ENCODE measurements around the gene DVL3.
"Not testable (repeated sequence)": the region's sequence is repeated elsewhere in the genome, so short reads cannot be mapped to it uniquely, and the experiment has no call there.

Gene DVL3

GRCh38 chr3:184160456-184160855, 5.3 kb downstream of the DVL3 start:
- Histone ChIP-seq H3K9ac (ENCODE audit: low read length) (no peak overlapping the region), H3K4me3 (ENCODE audit: low read length) (no peak overlapping the region), H3K4me1 (ENCODE audit: low read length) (peaks cover 13% of the 10 kb centered on the region), H3K9me2 (replicated peaks; ENCODE audit: insufficient read depth, low read length) (no peaks in the 10 kb centered on the region), H3K9me3 (replicated peaks; ENCODE audit: insufficient read depth, low read length) (no peaks in the 10 kb centered on the region), H2AFZ (ENCODE audit: low read length) (no peak overlapping the region), H3F3A (ENCODE audit: insufficient read depth, low read length) (peaks cover 9% of the 10 kb centered on the region), H3K27ac (ENCODE audit: low read length) (no peak overlapping the region), H3K79me2 (ENCODE audit: low read length) (peaks cover 51% of the 10 kb centered on the region), H3K27me3 (replicated peaks; ENCODE audit: insufficient read depth, low read length) (no peaks in the 10 kb centered on the region), H3K36me3 (replicated peaks; ENCODE audit: insufficient read depth, low read length) (no peaks in the 10 kb centered on the region), H3K4me2 (ENCODE audit: low read depth, low read length) (no peak overlapping the region), H4K20me1 (ENCODE audit: insufficient read depth, low read length) (no peaks in the 10 kb centered on the region)
- TF ChIP-seq EZH2 (optimal IDR thresholded peaks at IDR 0.05; ENCODE audit: low read depth, low read length) (no peak), EZH2phosphoT487 (IDR thresholded peaks at IDR 0.05; ENCODE audit: low read length) (no peak), CTCF (IDR thresholded peaks at IDR 0.05; ENCODE audit: low read length) (no peak)
- no peak for DNase-seq

DNA sequence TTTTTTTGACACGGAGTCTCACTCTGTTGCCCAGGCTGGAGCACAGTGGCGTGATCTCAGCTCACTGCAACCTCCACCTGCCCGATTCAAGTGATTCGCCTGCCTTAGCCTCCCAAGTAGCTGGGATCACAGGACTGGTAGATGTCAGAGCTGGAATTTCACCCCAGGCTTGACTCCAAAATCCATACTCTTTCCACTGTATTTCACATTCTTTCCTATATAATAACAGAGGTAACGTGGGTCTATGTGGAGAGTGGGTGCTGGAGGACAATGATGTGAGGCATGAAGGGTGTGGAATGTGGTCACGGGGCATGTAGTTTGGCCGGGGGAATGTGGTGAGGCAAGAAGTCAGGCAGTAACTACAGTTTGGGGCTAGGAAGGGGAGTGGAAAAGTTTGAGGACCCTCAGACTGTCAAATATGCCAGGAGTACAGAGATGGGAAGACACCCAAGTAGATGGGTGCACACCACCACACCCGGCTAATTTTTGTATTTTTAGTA, 7.4 kb downstream of the DVL3 start:
- H3K4me2 ChIP-seq (ENCODE audit: low read depth, low read length); H3K9me3 ChIP-seq (replicated peaks; ENCODE audit: insufficient read depth, low read length); H3K4me3 ChIP-seq (ENCODE audit: low read length); H3K36me3 ChIP-seq (replicated peaks; ENCODE audit: insufficient read depth, low read length); H3K9ac ChIP-seq (ENCODE audit: low read length); H3K27me3 ChIP-seq (replicated peaks; ENCODE audit: insufficient read depth, low read length); H3F3A ChIP-seq (ENCODE audit: insufficient read depth, low read length); H3K4me1 ChIP-seq (ENCODE audit: low read length); DNase-seq; H4K20me1 ChIP-seq (ENCODE audit: insufficient read depth, low read length); H3K9me2 ChIP-seq (replicated peaks; ENCODE audit: insufficient read depth, low read length); H3K27ac ChIP-seq (ENCODE audit: low read length); H2AFZ ChIP-seq (ENCODE audit: low read length): not testable (repeated sequence)
- peaks cover 31% of the 10 kb centered on the region for H3K79me2 ChIP-seq (ENCODE audit: low read length)

DNA sequence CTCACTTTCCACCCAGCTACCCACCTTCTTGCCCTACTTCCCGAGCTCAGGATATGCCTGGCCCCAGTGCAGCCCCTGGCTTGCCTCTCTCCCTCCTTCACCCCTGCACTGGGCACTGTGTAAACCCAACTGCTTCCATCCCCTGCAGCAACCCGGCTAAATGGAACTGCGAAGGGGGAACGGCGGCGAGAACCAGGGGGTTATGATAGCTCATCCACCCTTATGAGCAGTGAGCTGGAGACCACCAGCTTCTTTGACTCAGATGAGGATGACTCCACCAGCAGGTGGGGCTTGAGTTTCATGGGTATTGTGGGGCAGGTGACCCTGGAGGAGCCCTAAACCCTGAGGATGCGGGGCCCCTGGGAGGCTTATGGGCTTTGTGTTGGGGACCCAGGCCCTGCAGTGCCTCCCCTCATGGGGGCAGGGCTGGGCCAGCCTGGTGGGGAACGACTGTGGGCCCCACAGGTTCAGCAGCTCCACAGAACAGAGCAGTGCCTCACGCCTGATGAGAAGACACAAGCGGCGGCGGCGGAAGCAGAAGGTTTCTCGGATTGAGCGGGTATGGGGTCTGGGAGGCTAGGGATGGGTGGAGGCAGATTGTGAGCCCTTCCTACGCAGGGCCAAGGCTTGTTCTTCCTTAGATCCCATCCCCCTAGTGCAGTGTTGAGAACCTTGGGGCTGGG, 9.6 kb downstream of the DVL3 start:
- Histone ChIP-seq H4K20me1 (ENCODE audit: insufficient read depth, low read length) (no peaks in the 10 kb centered on the region), H3K27me3 (replicated peaks; ENCODE audit: insufficient read depth, low read length) (no peaks in the 10 kb centered on the region), H3K9me2 (replicated peaks; ENCODE audit: insufficient read depth, low read length) (no peaks in the 10 kb centered on the region), H3K4me2 (ENCODE audit: low read depth, low read length) (no peak overlapping the region), H3K27ac (ENCODE audit: low read length) (no peak overlapping the region), H2AFZ (ENCODE audit: low read length) (no peak overlapping the region), H3K36me3 (replicated peaks; ENCODE audit: insufficient read depth, low read length) (no peaks in the 10 kb centered on the region), H3K79me2 (ENCODE audit: low read length) (peaks cover 18% of the 10 kb centered on the region), H3F3A (ENCODE audit: insufficient read depth, low read length) (no peaks in the 10 kb centered on the region), H3K4me3 (ENCODE audit: low read length) (no peak overlapping the region), H3K4me1 (ENCODE audit: low read length) (no peaks in the 10 kb centered on the region), H3K9me3 (replicated peaks; ENCODE audit: insufficient read depth, low read length) (no peaks in the 10 kb centered on the region), H3K9ac (ENCODE audit: low read length) (no peak overlapping the region)
- TF ChIP-seq EZH2 (optimal IDR thresholded peaks at IDR 0.05; ENCODE audit: low read depth, low read length) (no peak), EZH2phosphoT487 (IDR thresholded peaks at IDR 0.05; ENCODE audit: low read length) (no peak), CTCF (IDR thresholded peaks at IDR 0.05; ENCODE audit: low read length) (no peak)
- no peak for DNase-seq

DNA sequence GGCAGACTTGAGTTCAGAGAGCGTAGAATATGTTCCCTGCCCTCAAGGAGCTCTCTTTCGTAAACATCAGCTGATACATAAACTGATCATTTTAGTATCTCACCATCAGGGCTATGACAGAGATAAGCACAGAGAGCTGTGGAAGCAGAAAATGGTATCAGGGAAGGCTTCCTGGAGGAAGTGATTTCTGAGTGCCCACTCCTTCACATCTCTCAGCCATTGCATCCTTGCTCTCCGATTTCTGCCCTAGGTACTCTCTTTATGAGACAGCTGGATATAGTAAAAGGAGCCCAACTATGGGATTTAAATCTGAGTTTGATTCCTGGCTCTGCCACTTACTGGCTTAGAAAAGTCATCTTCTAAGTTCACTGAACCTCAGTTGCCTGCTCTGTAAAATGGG, 10.4 kb downstream of the DVL3 start:
- H3K36me3 ChIP-seq (replicated peaks; ENCODE audit: insufficient read depth, low read length), result no peaks in the 10 kb centered on the region
- H3K9me3 ChIP-seq (replicated peaks; ENCODE audit: insufficient read depth, low read length), result no peaks in the 10 kb centered on the region
- no peak for TF ChIP-seq EZH2phosphoT487 (IDR thresholded peaks at IDR 0.05; ENCODE audit: low read length)
- TF ChIP-seq EZH2 (optimal IDR thresholded peaks at IDR 0.05; ENCODE audit: low read depth, low read length), result no peak
- TF ChIP-seq CTCF (IDR thresholded peaks at IDR 0.05; ENCODE audit: low read length), result no peak
- H3K27ac ChIP-seq (ENCODE audit: low read length), result no peak overlapping the region
- no peak overlapping the region for H2AFZ ChIP-seq (ENCODE audit: low read length)
- H3K4me3 ChIP-seq (ENCODE audit: low read length), result no peak overlapping the region
- H3K9me2 ChIP-seq (replicated peaks; ENCODE audit: insufficient read depth, low read length), result no peaks in the 10 kb centered on the region
- peaks cover 12% of the 10 kb centered on the region for H3K79me2 ChIP-seq (ENCODE audit: low read length)
- no peaks in the 10 kb centered on the region for H3F3A ChIP-seq (ENCODE audit: insufficient read depth, low read length)
- no peaks in the 10 kb centered on the region for H3K27me3 ChIP-seq (replicated peaks; ENCODE audit: insufficient read depth, low read length)
- no peak overlapping the region for H3K9ac ChIP-seq (ENCODE audit: low read length)
- H4K20me1 ChIP-seq (ENCODE audit: insufficient read depth, low read length), result no peaks in the 10 kb centered on the region
- DNase-seq, result no peak
- H3K4me2 ChIP-seq (ENCODE audit: low read depth, low read length), result no peak overlapping the region
- no peaks in the 10 kb centered on the region for H3K4me1 ChIP-seq (ENCODE audit: low read length)

Data from MM.1S (cell line).